Suprapubic skin (tissue), 4 donors: ENCODE data around the gene AKAP12.

Source experiments
- CTCF ChIP-seq, 2 donors: fragments of 200-600 bp in 1 of 2; fragments of 450-650 bp in 1 of 2; sonication (generic) in 1 of 2; IDR thresholded peaks; one replicate each; pipeline ENCODE4 v1.5.1; 2016 to 2019; ENCODE audit warnings: antibody characterized with exemption in 2 of 2, mild to moderate bottlenecking in 1 of 2, moderate library complexity in 1 of 2
- EP300 ChIP-seq: sonication (generic); formaldehyde crosslinking; IDR thresholded peaks from one replicate; pipeline ENCODE4 v1.6.1; 2017; ENCODE audit warnings: antibody characterized with exemption
- POLR2AphosphoS5 ChIP-seq, 3 donors: sonication (generic); formaldehyde crosslinking; IDR thresholded peaks; one replicate each; pipeline ENCODE4 v1.6.1; 2017; ENCODE audit warnings: antibody characterized with exemption in 3 of 3

DNA sequence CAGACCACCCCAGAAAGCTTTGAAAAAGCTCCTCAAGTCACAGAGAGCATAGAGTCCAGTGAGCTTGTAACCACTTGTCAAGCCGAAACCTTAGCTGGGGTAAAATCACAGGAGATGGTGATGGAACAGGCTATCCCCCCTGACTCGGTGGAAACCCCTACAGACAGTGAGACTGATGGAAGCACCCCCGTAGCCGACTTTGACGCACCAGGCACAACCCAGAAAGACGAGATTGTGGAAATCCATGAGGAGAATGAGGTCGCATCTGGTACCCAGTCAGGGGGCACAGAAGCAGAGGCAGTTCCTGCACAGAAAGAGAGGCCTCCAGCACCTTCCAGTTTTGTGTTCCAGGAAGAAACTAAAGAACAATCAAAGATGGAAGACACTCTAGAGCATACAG lies 112.0 kb downstream of the AKAP12 start:
- TF ChIP-seq EP300 (no peak), POLR2AphosphoS5 (IDR thresholded peaks at IDR 0.05) (no peak), CTCF (IDR thresholded peaks at IDR 0.05) (no peak)
